H1 (cell line): Measurements from ENCODE around the gene NRIP2. TPM values are rescaled to one million over a fixed set of nuclear protein-coding genes. Genes with fewer than 3 reads are reported as not detected.

Source experiments
- JUND ChIP-seq: IDR thresholded peaks from 2 replicates; pipeline ENCODE4 v1.6.1; 2011; ENCODE audit warnings: mild to moderate bottlenecking, improper control_type of control experiment, low read length
- KDM4A ChIP-seq: IDR thresholded peaks from one replicate; pipeline ENCODE4 v1.7.1; 2012; ENCODE audit warnings: low read depth, mild to moderate bottlenecking, moderate library complexity, low read length, inconsistent platforms; ENCODE audit not compliant: severe bottlenecking
- NANOG ChIP-seq: IDR thresholded peaks from 2 replicates; pipeline ENCODE4 v1.6.1; 2011; ENCODE audit warnings: low read length, low read depth, mild to moderate bottlenecking, inconsistent platforms; ENCODE audit not compliant: insufficient read depth, poor library complexity, severe bottlenecking
- PHF8 ChIP-seq: fragments of 200-600 bp; sonication (generic); conservative IDR thresholded peaks from 2 replicates; pipeline ENCODE4 v1.7.1; 2012; ENCODE audit warnings: low read depth, mild to moderate bottlenecking, inconsistent platforms, low read length, moderate library complexity
- POLR2AphosphoS5 ChIP-seq: IDR thresholded peaks from 2 replicates; pipeline ENCODE4 v1.6.1; 2011; ENCODE audit warnings: low read depth, low read length
- SP1 ChIP-seq: IDR thresholded peaks from 2 replicates; pipeline ENCODE4 v1.6.1; 2011; ENCODE audit warnings: low read depth, low read length
- TAF7 ChIP-seq: optimal IDR thresholded peaks from 2 replicates; pipeline ENCODE3; 2011; ENCODE audit warnings: low read depth, mild to moderate bottlenecking, inconsistent platforms, low read length, moderate library complexity, borderline replicate concordance
- TBP ChIP-seq: IDR thresholded peaks from 2 replicates; pipeline ENCODE4 v1.6.1; 2011; ENCODE audit warnings: low read depth, low read length, improper control_type of control experiment
- polyA plus RNA-seq, 7 experiments: library from polyadenylated mRNA; depleted of rRNA in 3 of 7; stranded (reverse) in 5 of 7; unstranded in 2 of 7; fragments of >200 nt in 5 of 7; fragments of 200-250 nt in 2 of 7; gene quantifications; 1 replicate in 5 of 7; 2 replicates in 1 of 7; 4 replicates in 1 of 7; pipeline versions ENCODE4 v1.2.1 to v1.2.3, GENCODE V29; 2011 to 2013; ENCODE audit warnings: missing spikeins in 2 of 7, mixed read lengths in 2 of 7
- total RNA-seq: library from RNA; stranded (reverse); fragmentation: NEBNext Ultra II Directional; extraction: Animal tissue kit (Norgen Biotek cat#: 25700); gene quantifications from 2 replicates; pipeline ENCODE4 v1.2.1, GENCODE V29; 2021
- TF ChIP-seq, protein P1 (sequence below): IDR thresholded peaks from 2 replicates; pipeline ENCODE4 v1.6.1; 2012; ENCODE audit warnings: inconsistent platforms
- TF ChIP-seq, protein P2 (sequence below), 3 experiments: IDR thresholded peaks; 1 replicate in 2 of 3; 2 replicates in 1 of 3; pipeline versions ENCODE4 v1.5.1 to v1.6.1; 2011; ENCODE audit warnings: low read length in 3 of 3, mild to moderate bottlenecking in 3 of 3, inconsistent platforms in 2 of 3, low read depth in 1 of 3, moderate library complexity in 1 of 3; ENCODE audit not compliant: insufficient read depth in 1 of 3; ENCODE audit errors: control extremely low read depth in 1 of 3

The NRIP2 gene
- total and polyA plus RNA-seq, 2 of the 8 experiments (the other 6 are each of a cell fraction or from before 2014, with no cell fraction given), result 0.06 TPM; not detected in 1

GRCh38 chr12:2794736-2795289 lies 40.0 kb downstream of the NRIP2 start, which contains the start of gene FKBP4 (continued):
- TF ChIP-seq JUND (no peak), PHF8 (peak; percentile 52), TBP (peak; percentile 42; the same call in 1 of the 2 replicates), KDM4A (peak; percentile 10), SP1 (0 out of 2 replicates have a peak, but pooled peaks have one; percentile 50), NANOG (no peak), TAF7 (peak; percentile 82), POLR2AphosphoS5 (peak; percentile 68; the same call in 1 of the 2 replicates)
- TF ChIP-seq, protein P1, sequence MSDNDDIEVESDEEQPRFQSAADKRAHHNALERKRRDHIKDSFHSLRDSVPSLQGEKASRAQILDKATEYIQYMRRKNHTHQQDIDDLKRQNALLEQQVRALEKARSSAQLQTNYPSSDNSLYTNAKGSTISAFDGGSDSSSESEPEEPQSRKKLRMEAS, result peak; percentile 92
- TF ChIP-seq, protein P2, sequence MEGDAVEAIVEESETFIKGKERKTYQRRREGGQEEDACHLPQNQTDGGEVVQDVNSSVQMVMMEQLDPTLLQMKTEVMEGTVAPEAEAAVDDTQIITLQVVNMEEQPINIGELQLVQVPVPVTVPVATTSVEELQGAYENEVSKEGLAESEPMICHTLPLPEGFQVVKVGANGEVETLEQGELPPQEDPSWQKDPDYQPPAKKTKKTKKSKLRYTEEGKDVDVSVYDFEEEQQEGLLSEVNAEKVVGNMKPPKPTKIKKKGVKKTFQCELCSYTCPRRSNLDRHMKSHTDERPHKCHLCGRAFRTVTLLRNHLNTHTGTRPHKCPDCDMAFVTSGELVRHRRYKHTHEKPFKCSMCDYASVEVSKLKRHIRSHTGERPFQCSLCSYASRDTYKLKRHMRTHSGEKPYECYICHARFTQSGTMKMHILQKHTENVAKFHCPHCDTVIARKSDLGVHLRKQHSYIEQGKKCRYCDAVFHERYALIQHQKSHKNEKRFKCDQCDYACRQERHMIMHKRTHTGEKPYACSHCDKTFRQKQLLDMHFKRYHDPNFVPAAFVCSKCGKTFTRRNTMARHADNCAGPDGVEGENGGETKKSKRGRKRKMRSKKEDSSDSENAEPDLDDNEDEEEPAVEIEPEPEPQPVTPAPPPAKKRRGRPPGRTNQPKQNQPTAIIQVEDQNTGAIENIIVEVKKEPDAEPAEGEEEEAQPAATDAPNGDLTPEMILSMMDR (IDR thresholded peaks at IDR 0.05; ENCODE audit: control extremely low read depth in 1 of 3, insufficient read depth in 1 of 3, low read depth in 1 of 3, low read length in 3 of 3), result no peak
